IPS-15b (cell line): ENCODE data around the gene NAT14.

Experiments used
- H3K27me3 ChIP-seq: one replicate; pipeline ENCODE4 v1.6.1; 2013; ENCODE audit warnings: low read length; ENCODE audit not compliant: control insufficient read depth, insufficient read depth
- H3K36me3 ChIP-seq: one replicate; pipeline ENCODE4 v1.6.1; 2013; ENCODE audit warnings: low read length; ENCODE audit not compliant: control insufficient read depth, insufficient read depth
- H3K4me1 ChIP-seq: one replicate; pipeline ENCODE4 v1.6.1; 2013; ENCODE audit warnings: mild to moderate bottlenecking, low read length; ENCODE audit not compliant: control insufficient read depth, insufficient read depth
- H3K4me3 ChIP-seq: one replicate; pipeline ENCODE4 v1.5.1; 2013; ENCODE audit warnings: low read depth, low read length
- H3K9ac ChIP-seq: one replicate; pipeline ENCODE4 v1.6.1; 2013; ENCODE audit warnings: low read depth, mild to moderate bottlenecking, low read length
- H3K9me3 ChIP-seq: one replicate; pipeline ENCODE4 v1.6.1; 2013; ENCODE audit warnings: mild to moderate bottlenecking, low read length; ENCODE audit not compliant: control insufficient read depth, insufficient read depth

The NAT14 gene

DNA sequence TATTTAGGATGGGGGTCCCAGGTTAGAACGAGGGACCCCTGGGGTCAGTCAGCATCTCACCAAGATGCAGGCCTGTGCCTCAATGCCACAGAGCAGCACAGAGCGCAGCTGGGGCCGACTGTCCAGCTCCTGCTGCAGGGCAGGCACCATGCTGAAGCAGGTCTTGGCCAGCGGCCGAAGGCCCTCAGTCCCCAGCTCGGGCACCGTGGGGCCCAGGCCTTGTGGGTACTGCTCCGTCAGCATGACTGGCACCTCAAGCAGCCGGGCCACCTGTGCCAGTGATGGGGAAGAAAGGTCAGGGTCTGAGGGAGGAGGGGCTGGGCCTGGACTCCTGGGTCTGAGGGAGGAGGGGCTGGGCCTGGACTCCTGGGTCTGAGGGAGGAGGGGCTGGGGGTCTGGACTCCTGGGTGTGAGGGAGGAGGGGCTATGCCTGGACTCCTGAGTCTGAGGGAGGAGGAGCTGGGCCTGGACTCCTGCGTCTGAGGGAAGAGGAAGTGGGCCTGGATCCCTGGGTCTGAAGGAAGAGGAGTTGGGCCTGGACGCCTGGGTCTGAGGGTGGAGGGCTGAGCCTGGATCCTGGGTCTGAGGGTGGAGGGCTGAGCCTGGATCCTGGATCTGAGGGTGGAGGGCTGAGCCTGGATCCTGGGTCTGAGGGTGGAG is 29.3 kb upstream of the NAT14 start:
- no peak overlapping the region for H3K9ac ChIP-seq
- H3K36me3 ChIP-seq = peaks cover 16% of the 10 kb centered on the region
- H3K4me3 ChIP-seq = no peak overlapping the region
- H3K27me3 ChIP-seq = peaks cover 12% of the 10 kb centered on the region
- peaks cover 6% of the 10 kb centered on the region for H3K4me1 ChIP-seq
- H3K9me3 ChIP-seq = no peaks in the 10 kb centered on the region

- peaks cover 6% of the 10 kb centered on the region for H3K4me1 ChIP-seq
- H3K9me3 ChIP-seq = no peaks in the 10 kb centered on the region
- no peak overlapping the region for H3K4me3 ChIP-seq
- peaks cover 9% of the 10 kb centered on the region for H3K27me3 ChIP-seq
- no peak overlapping the region for H3K9ac ChIP-seq
- peaks cover 16% of the 10 kb centered on the region for H3K36me3 ChIP-seq
Measured at GRCh38 chr19:55456347-55456746, 28.6 kb upstream of the NAT14 start.

DNA sequence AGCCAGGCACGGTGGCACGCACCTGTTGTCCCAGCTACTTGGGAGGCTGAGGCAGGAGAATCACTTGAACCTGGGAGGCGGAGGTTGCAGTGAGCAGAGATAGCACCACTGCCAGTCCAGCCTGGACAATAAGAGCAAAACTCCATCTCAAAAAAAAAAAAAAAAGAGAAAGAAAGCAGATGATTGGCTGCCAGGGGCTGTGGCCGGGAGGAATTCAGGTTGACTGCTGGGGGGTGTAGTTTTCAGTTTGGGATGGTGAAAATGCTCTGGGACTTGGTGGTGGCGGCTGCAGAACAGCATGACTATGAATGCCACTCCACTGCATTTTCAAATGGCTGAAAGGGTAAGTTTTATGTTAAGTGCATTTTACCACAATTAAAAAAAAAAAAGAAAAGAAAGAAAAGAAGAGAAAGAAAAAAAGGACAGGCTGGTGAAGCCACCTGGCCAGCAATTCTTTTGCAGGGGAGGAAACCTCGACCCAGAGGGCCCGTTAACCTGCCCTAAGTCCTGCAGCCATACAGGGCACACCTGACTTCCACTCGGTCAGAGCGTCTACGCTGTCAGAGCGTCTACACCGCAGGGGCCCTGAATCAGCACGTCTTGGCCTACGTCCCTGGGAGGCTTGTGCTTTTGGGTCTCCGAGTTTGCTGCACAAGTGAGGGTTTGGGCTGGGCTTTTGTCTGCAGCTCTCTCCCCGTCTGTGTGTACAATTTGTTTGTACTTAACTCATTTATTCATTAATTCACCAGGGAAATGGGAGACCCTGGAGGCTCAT is 27.1 kb upstream of the NAT14 start:
- Histone ChIP-seq H3K9me3 (no peaks in the 10 kb centered on the region), H3K36me3 (peaks cover 16% of the 10 kb centered on the region), H3K4me3 (no peak overlapping the region), H3K27me3 (no peaks in the 10 kb centered on the region), H3K4me1 (peaks cover 6% of the 10 kb centered on the region), H3K9ac (no peak overlapping the region)

GRCh38 chr19:55459551-55459949 is 25.4 kb upstream of the NAT14 start:
- no peaks in the 10 kb centered on the region for H3K27me3 ChIP-seq
- H3K36me3 ChIP-seq = peaks cover 11% of the 10 kb centered on the region
- H3K4me1 ChIP-seq = peaks cover 10% of the 10 kb centered on the region
- no peak overlapping the region for H3K4me3 ChIP-seq
- H3K9me3 ChIP-seq = no peaks in the 10 kb centered on the region
- H3K9ac ChIP-seq = no peak overlapping the region

- peaks cover 10% of the 10 kb centered on the region for H3K36me3 ChIP-seq
- H3K9ac ChIP-seq = no peak overlapping the region
- peak overlapping the region; percentile 59 for H3K4me3 ChIP-seq
Measured at GRCh38 chr19:55459950-55460657, 24.9 kb upstream of the NAT14 start.

GRCh38 chr19:55460670-55461258 is 24.2 kb upstream of the NAT14 start:
- H3K4me3 ChIP-seq = peak overlapping the region; percentile 85
- peaks cover 3% of the 10 kb centered on the region for H3K27me3 ChIP-seq
- no peaks in the 10 kb centered on the region for H3K9me3 ChIP-seq
- peaks cover 9% of the 10 kb centered on the region for H3K36me3 ChIP-seq
- peak overlapping the region; percentile 90 for H3K9ac ChIP-seq
- H3K4me1 ChIP-seq = peaks cover 10% of the 10 kb centered on the region

More at GRCh38 chr19:55459950-55460657, 24.9 kb upstream of the NAT14 start:
- H3K27me3 ChIP-seq = no peaks in the 10 kb centered on the region
- H3K4me1 ChIP-seq = peaks cover 10% of the 10 kb centered on the region
- H3K9me3 ChIP-seq = no peaks in the 10 kb centered on the region

- H3K27me3 ChIP-seq = peaks cover 3% of the 10 kb centered on the region
- H3K9ac ChIP-seq = peak within 1 kb of the TSS; percentile 90
- peaks cover 4% of the 10 kb centered on the region for H3K36me3 ChIP-seq
- H3K9me3 ChIP-seq = no peaks in the 10 kb centered on the region
- H3K4me1 ChIP-seq = peaks cover 10% of the 10 kb centered on the region
- H3K4me3 ChIP-seq = peak within 1 kb of the TSS; percentile 85
Measured at GRCh38 chr19:55461259-55461973, 23.6 kb upstream of the NAT14 start, which contains the start of gene ISOC2. ISOC2 (minus strand) TSS chr19:55461642; CDS start chr19:55456486, 5,156 bp downstream.

GRCh38 chr19:55461974-55462626 is 22.9 kb upstream of the NAT14 start:
- no peaks in the 10 kb centered on the region for H3K9me3 ChIP-seq
- H3K27me3 ChIP-seq = peaks cover 3% of the 10 kb centered on the region
- no peaks in the 10 kb centered on the region for H3K36me3 ChIP-seq
- H3K9ac ChIP-seq = peak overlapping the region; percentile 8
- H3K4me3 ChIP-seq = peak overlapping the region; percentile 62
- H3K4me1 ChIP-seq = peaks cover 10% of the 10 kb centered on the region

GRCh38 chr19:55462722-55463121 is 22.3 kb upstream of the NAT14 start:
- Histone ChIP-seq H3K4me3 (no peak overlapping the region), H3K9me3 (no peaks in the 10 kb centered on the region), H3K36me3 (no peaks in the 10 kb centered on the region), H3K27me3 (peaks cover 3% of the 10 kb centered on the region), H3K9ac (no peak overlapping the region), H3K4me1 (peaks cover 10% of the 10 kb centered on the region)

GRCh38 chr19:55463583-55464031 is 21.4 kb upstream of the NAT14 start:
- Histone ChIP-seq H3K4me1 (peaks cover 10% of the 10 kb centered on the region), H3K36me3 (no peaks in the 10 kb centered on the region), H3K27me3 (peaks cover 3% of the 10 kb centered on the region), H3K9me3 (no peaks in the 10 kb centered on the region), H3K4me3 (peak overlapping the region; percentile 44), H3K9ac (peak overlapping the region; percentile 12)
